ENCODE data around the gene VSTM4. TPM values are rescaled to one million over a fixed set of nuclear protein-coding genes. Genes with fewer than 3 reads are reported as not detected.

The VSTM4 gene
- total RNA-seq, 1 experiment from 2014 or later = 0.72 TPM

DNA sequence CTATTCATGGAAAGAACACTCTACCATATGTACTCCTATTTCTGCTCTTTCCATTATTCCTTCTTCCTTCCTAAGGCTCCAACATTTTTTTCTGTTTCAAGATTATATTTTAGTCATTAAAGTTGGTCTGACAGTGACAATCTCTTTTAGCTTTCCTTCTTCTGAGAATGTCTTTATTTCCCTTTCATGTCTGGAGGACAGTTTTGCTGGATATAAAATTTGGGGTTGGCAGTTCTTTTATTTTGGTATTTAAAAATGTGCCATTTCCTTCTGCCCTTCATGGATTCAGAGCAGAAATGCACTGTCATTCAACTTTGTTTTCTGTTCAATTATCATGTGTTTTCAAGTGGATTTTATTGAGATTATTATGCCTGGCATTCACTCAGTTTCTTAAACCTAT, 53.1 kb downstream of the VSTM4 start (continued):
- TF ChIP-seq, protein P1, sequence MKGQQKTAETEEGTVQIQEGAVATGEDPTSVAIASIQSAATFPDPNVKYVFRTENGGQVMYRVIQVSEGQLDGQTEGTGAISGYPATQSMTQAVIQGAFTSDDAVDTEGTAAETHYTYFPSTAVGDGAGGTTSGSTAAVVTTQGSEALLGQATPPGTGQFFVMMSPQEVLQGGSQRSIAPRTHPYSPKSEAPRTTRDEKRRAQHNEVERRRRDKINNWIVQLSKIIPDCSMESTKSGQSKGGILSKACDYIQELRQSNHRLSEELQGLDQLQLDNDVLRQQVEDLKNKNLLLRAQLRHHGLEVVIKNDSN (CRISPR knock-in tag; IDR thresholded peaks at IDR 0.05) = no peak
- TF ChIP-seq GTF2I (CRISPR knock-in tag; conservative IDR thresholded peaks at IDR 0.05) = no peak
- TF ChIP-seq NFYB (CRISPR knock-in tag; conservative IDR thresholded peaks at IDR 0.05; ENCODE audit: low read depth) = no peak
- TF ChIP-seq, protein P2, sequence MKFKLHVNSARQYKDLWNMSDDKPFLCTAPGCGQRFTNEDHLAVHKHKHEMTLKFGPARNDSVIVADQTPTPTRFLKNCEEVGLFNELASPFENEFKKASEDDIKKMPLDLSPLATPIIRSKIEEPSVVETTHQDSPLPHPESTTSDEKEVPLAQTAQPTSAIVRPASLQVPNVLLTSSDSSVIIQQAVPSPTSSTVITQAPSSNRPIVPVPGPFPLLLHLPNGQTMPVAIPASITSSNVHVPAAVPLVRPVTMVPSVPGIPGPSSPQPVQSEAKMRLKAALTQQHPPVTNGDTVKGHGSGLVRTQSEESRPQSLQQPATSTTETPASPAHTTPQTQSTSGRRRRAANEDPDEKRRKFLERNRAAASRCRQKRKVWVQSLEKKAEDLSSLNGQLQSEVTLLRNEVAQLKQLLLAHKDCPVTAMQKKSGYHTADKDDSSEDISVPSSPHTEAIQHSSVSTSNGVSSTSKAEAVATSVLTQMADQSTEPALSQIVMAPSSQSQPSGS (CRISPR knock-in tag; IDR thresholded peaks at IDR 0.05; ENCODE audit: borderline replicate concordance, low read depth) = no peak
- TF ChIP-seq SMAD4 (CRISPR knock-in tag; IDR thresholded peaks at IDR 0.05) = no peak
- TF ChIP-seq TCF7 (CRISPR knock-in tag; IDR thresholded peaks at IDR 0.05; ENCODE audit: low read depth) = no peak
- no peak for TF ChIP-seq FOXP1 (CRISPR knock-in tag; IDR thresholded peaks at IDR 0.05; ENCODE audit: borderline replicate concordance)
- TF ChIP-seq NFATC4 (CRISPR knock-in tag; IDR thresholded peaks at IDR 0.05) = no peak

DNA sequence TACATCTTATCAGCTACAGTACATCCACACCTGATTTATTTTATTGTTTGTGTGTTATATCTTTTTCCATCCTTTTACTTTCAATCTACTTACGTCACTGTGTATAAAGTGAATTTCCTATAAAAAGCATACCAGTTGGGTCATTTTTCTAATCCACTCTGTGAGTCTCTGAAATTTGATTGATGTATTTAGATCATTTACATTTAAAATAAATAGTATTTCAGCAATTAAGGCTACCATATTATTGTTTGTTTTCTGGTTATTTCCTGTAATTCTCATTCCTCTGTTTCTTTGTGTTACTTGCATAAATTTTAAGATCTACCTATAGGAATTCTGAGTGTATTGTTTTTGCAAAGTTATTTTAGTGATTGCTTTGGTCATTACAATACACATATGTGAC, 53.7 kb downstream of the VSTM4 start:
- Mint-ChIP-seq H3K36me3 (peaks cover 24% of the 10 kb centered on the region), H3K9me3 (peaks cover 46% of the 10 kb centered on the region), H3K4me1 (no peaks in the 10 kb centered on the region), H3K27me3 (ENCODE audit: low read depth) (no peaks in the 10 kb centered on the region; the same call in none of the 2 replicates), H3K27ac (no peak overlapping the region), H3K4me3 (no peak overlapping the region)
- no peak for DNase-seq (ENCODE audit: low spot score)
- ATAC-seq = no peak
- CTCF ChIA-PET = no interaction called here
- TF ChIP-seq CTCF (IDR thresholded peaks at IDR 0.05) (no peak), ZNF532 (CRISPR knock-in tag; IDR thresholded peaks at IDR 0.05; ENCODE audit: borderline replicate concordance) (no peak), JUN (CRISPR knock-in tag; IDR thresholded peaks at IDR 0.05) (no peak), NR1H2 (CRISPR knock-in tag; IDR thresholded peaks at IDR 0.05) (no peak), JAZF1 (CRISPR knock-in tag; IDR thresholded peaks at IDR 0.05) (no peak), NFE2L1 (CRISPR knock-in tag; IDR thresholded peaks at IDR 0.05) (no peak), TEAD1 (CRISPR knock-in tag; IDR thresholded peaks at IDR 0.05) (no peak), PRRX2 (CRISPR knock-in tag; IDR thresholded peaks at IDR 0.05) (no peak), ETV6 (CRISPR knock-in tag; IDR thresholded peaks at IDR 0.05) (no peak), ZNF219 (CRISPR knock-in tag; IDR thresholded peaks at IDR 0.05; ENCODE audit: borderline replicate concordance) (no peak)
- TF ChIP-seq, protein P3, sequence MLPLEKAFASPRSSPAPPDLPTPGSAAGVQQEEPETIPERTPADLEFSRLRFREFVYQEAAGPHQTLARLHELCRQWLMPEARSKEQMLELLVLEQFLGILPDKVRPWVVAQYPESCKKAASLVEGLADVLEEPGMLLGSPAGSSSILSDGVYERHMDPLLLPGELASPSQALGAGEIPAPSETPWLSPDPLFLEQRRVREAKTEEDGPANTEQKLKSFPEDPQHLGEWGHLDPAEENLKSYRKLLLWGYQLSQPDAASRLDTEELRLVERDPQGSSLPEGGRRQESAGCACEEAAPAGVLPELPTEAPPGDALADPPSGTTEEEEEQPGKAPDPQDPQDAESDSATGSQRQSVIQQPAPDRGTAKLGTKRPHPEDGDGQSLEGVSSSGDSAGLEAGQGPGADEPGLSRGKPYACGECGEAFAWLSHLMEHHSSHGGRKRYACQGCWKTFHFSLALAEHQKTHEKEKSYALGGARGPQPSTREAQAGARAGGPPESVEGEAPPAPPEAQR (CRISPR knock-in tag; IDR thresholded peaks at IDR 0.05) = no peak
- TF ChIP-seq, protein P4, sequence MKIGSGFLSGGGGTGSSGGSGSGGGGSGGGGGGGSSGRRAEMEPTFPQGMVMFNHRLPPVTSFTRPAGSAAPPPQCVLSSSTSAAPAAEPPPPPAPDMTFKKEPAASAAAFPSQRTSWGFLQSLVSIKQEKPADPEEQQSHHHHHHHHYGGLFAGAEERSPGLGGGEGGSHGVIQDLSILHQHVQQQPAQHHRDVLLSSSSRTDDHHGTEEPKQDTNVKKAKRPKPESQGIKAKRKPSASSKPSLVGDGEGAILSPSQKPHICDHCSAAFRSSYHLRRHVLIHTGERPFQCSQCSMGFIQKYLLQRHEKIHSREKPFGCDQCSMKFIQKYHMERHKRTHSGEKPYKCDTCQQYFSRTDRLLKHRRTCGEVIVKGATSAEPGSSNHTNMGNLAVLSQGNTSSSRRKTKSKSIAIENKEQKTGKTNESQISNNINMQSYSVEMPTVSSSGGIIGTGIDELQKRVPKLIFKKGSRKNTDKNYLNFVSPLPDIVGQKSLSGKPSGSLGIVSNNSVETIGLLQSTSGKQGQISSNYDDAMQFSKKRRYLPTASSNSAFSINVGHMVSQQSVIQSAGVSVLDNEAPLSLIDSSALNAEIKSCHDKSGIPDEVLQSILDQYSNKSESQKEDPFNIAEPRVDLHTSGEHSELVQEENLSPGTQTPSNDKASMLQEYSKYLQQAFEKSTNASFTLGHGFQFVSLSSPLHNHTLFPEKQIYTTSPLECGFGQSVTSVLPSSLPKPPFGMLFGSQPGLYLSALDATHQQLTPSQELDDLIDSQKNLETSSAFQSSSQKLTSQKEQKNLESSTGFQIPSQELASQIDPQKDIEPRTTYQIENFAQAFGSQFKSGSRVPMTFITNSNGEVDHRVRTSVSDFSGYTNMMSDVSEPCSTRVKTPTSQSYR (CRISPR knock-in tag; IDR thresholded peaks at IDR 0.05) = no peak
- TF ChIP-seq, protein P5, sequence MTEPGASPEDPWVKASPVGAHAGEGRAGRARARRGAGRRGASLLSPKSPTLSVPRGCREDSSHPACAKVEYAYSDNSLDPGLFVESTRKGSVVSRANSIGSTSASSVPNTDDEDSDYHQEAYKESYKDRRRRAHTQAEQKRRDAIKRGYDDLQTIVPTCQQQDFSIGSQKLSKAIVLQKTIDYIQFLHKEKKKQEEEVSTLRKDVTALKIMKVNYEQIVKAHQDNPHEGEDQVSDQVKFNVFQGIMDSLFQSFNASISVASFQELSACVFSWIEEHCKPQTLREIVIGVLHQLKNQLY (CRISPR knock-in tag; IDR thresholded peaks at IDR 0.05) = no peak
- POLR2A ChIA-PET = no interaction called here

Measured in WTC11 (cell line).